Measurements from ENCODE around the gene NINJ1. TPM values are rescaled to one million over a fixed set of nuclear protein-coding genes. Genes with fewer than 3 reads are reported as not detected.

NINJ1 gene
- total RNA-seq, 2 donors from 2014 or later = 56.0 to 197 TPM

GRCh38 chr9:93098236-93098946, 35.7 kb downstream of the NINJ1 start:
- ATAC-seq (replicated peaks) = peak; percentile 34
- Mint-ChIP-seq H3K9me3 (peaks cover under 1% of the 10 kb centered on the region), H3K4me3 (peak overlapping the region; percentile 88), H3K4me1 (peaks cover 48% of the 10 kb centered on the region), H3K27ac (peak overlapping the region; percentile 86), H3K27me3 (no peaks in the 10 kb centered on the region), H3K36me3 (ENCODE audit: low read depth) (peaks cover 18% of the 10 kb centered on the region)

GRCh38 chr9:93097511-93098201, 36.4 kb downstream of the NINJ1 start:
- peaks cover 16% of the 10 kb centered on the region for H3K36me3 Mint-ChIP-seq (ENCODE audit: low read depth)
- no peak for ATAC-seq (replicated peaks)
- H3K27me3 Mint-ChIP-seq = no peaks in the 10 kb centered on the region
- H3K4me3 Mint-ChIP-seq = peak overlapping the region; percentile 88
- no peaks in the 10 kb centered on the region for H3K9me3 Mint-ChIP-seq
- H3K4me1 Mint-ChIP-seq = peaks cover 46% of the 10 kb centered on the region
- H3K27ac Mint-ChIP-seq = peak overlapping the region; percentile 86

GRCh38 chr9:93096811-93097382, 37.2 kb downstream of the NINJ1 start:
- Mint-ChIP-seq H3K27ac (peak overlapping the region; percentile 86), H3K9me3 (no peaks in the 10 kb centered on the region), H3K4me1 (peaks cover 48% of the 10 kb centered on the region), H3K27me3 (no peaks in the 10 kb centered on the region), H3K4me3 (peak overlapping the region; percentile 88), H3K36me3 (ENCODE audit: low read depth) (peaks cover 16% of the 10 kb centered on the region)
- ATAC-seq (replicated peaks) = no peak

- H3K4me1 Mint-ChIP-seq = peaks cover 54% of the 10 kb centered on the region
Measured at GRCh38 chr9:93096131-93096802, 37.8 kb downstream of the NINJ1 start, which contains the start of gene CARD19. Gene CARD19 (plus strand): TSS chr9:93096217. CDS start chr9:93096346, 129 bp downstream.

GRCh38 chr9:93095205-93096130, 38.6 kb downstream of the NINJ1 start:
- H3K27me3 Mint-ChIP-seq = no peaks in the 10 kb centered on the region
- H3K9me3 Mint-ChIP-seq = peaks cover 3% of the 10 kb centered on the region
- ATAC-seq (replicated peaks) = peak; percentile 73
- H3K27ac Mint-ChIP-seq = peak overlapping the region; percentile 98
- H3K4me1 Mint-ChIP-seq = peaks cover 57% of the 10 kb centered on the region
- peaks cover 9% of the 10 kb centered on the region for H3K36me3 Mint-ChIP-seq (ENCODE audit: low read depth)
- peak overlapping the region; percentile 88 for H3K4me3 Mint-ChIP-seq

More at GRCh38 chr9:93096131-93096802, 37.8 kb downstream of the NINJ1 start, which contains the start of gene CARD19:
- Mint-ChIP-seq H3K36me3 (ENCODE audit: low read depth) (peaks cover 12% of the 10 kb centered on the region), H3K4me3 (peak within 1 kb of the TSS; percentile 88), H3K27ac (peak within 1 kb of the TSS; percentile 98), H3K27me3 (no peaks in the 10 kb centered on the region), H3K9me3 (peaks cover under 1% of the 10 kb centered on the region)
- ATAC-seq (replicated peaks) = peak; percentile 6

- Mint-ChIP-seq H3K36me3 (ENCODE audit: low read depth) (peaks cover 14% of the 10 kb centered on the region), H3K27me3 (no peaks in the 10 kb centered on the region), H3K4me1 (peaks cover 59% of the 10 kb centered on the region), H3K27ac (peak overlapping the region; percentile 98), H3K9me3 (peaks cover 3% of the 10 kb centered on the region), H3K4me3 (peak overlapping the region; percentile 88)
- no peak for ATAC-seq (replicated peaks)
Measured at GRCh38 chr9:93094658-93095204, 39.3 kb downstream of the NINJ1 start.

GRCh38 chr9:93093877-93094657, 40.0 kb downstream of the NINJ1 start:
- Mint-ChIP-seq H3K27me3 (no peaks in the 10 kb centered on the region), H3K36me3 (ENCODE audit: low read depth) (peaks cover 18% of the 10 kb centered on the region), H3K27ac (peak overlapping the region; percentile 98)

GRCh38 chr9:93093127-93093876, 40.7 kb downstream of the NINJ1 start:
- Mint-ChIP-seq H3K9me3 (peaks cover 3% of the 10 kb centered on the region), H3K4me3 (peak overlapping the region; percentile 88), H3K27ac (peak overlapping the region; percentile 98), H3K36me3 (ENCODE audit: low read depth) (peaks cover 24% of the 10 kb centered on the region), H3K4me1 (peaks cover 68% of the 10 kb centered on the region), H3K27me3 (no peaks in the 10 kb centered on the region)
- no peak for ATAC-seq (replicated peaks)

More at GRCh38 chr9:93093877-93094657, 40.0 kb downstream of the NINJ1 start:
- Mint-ChIP-seq H3K9me3 (peaks cover 3% of the 10 kb centered on the region), H3K4me1 (peaks cover 63% of the 10 kb centered on the region), H3K4me3 (peak overlapping the region; percentile 88)
- no peak for ATAC-seq (replicated peaks)

GRCh38 chr9:93092251-93092991, 41.6 kb downstream of the NINJ1 start:
- Mint-ChIP-seq H3K4me1 (peaks cover 61% of the 10 kb centered on the region), H3K4me3 (peak overlapping the region; percentile 88), H3K27me3 (no peaks in the 10 kb centered on the region), H3K27ac (peak overlapping the region; percentile 98), H3K36me3 (ENCODE audit: low read depth) (peaks cover 24% of the 10 kb centered on the region), H3K9me3 (peaks cover 3% of the 10 kb centered on the region)
- ATAC-seq (replicated peaks) = no peak

GRCh38 chr9:93091453-93092081, 42.5 kb downstream of the NINJ1 start:
- Mint-ChIP-seq H3K4me1 (peaks cover 56% of the 10 kb centered on the region), H3K4me3 (peak overlapping the region; percentile 88), H3K27me3 (no peaks in the 10 kb centered on the region), H3K36me3 (ENCODE audit: low read depth) (peaks cover 28% of the 10 kb centered on the region), H3K9me3 (peaks cover 3% of the 10 kb centered on the region), H3K27ac (peak overlapping the region; percentile 98)
- peak; percentile 59 for ATAC-seq (replicated peaks)

GRCh38 chr9:93091056-93091452, 43.0 kb downstream of the NINJ1 start:
- Mint-ChIP-seq H3K27ac (peak overlapping the region; percentile 98), H3K9me3 (peaks cover 3% of the 10 kb centered on the region), H3K4me3 (peak overlapping the region; percentile 88), H3K27me3 (no peaks in the 10 kb centered on the region), H3K4me1 (peaks cover 56% of the 10 kb centered on the region), H3K36me3 (ENCODE audit: low read depth) (peaks cover 32% of the 10 kb centered on the region)
- no peak for ATAC-seq (replicated peaks)
